MM.1S (cell line): ENCODE data around the gene SIRPB2.

Experiments
- DNase-seq: peaks from one replicate; pipeline ENCODE4 v3.0.0-alpha.2; 2015
- H2AFZ ChIP-seq: fragments of 300-600 bp; sonication (generic); 2 replicates; pipeline ENCODE4 v1.6.0; 2016; ENCODE audit warnings: antibody characterized with exemption, low read length
- H3F3A ChIP-seq: fragments of 300-600 bp; sonication (generic); 2 replicates; pipeline ENCODE4 v1.6.1; 2016; ENCODE audit warnings: mild to moderate bottlenecking, antibody characterized with exemption, low read length, moderate library complexity, mixed read lengths; ENCODE audit not compliant: insufficient read depth
- H3K27ac ChIP-seq: fragments of 300-600 bp; sonication (generic); 2 replicates; pipeline ENCODE4 v1.5.1; 2016; ENCODE audit warnings: mild to moderate bottlenecking, low read length
- H3K27me3 ChIP-seq: fragments of 300-600 bp; sonication (generic); replicated peaks from 2 replicates; pipeline ENCODE4 v1.6.0; 2016; ENCODE audit warnings: low read length; ENCODE audit not compliant: insufficient read depth
- H3K36me3 ChIP-seq: fragments of 300-600 bp; sonication (generic); replicated peaks from 2 replicates; pipeline ENCODE4 v1.6.1; 2016; ENCODE audit warnings: mild to moderate bottlenecking, low read length, mixed read lengths; ENCODE audit not compliant: insufficient read depth
- H3K4me1 ChIP-seq: fragments of 300-600 bp; sonication (generic); 2 replicates; pipeline ENCODE4 v1.6.1; 2016; ENCODE audit warnings: low read length, mixed read lengths
- H3K4me2 ChIP-seq: fragments of 300-600 bp; sonication (generic); 2 replicates; pipeline ENCODE4 v1.6.0; 2016; ENCODE audit warnings: low read depth, low read length
- H3K4me3 ChIP-seq: fragments of 300-600 bp; sonication (generic); 2 replicates; pipeline ENCODE4 v1.5.1; 2016; ENCODE audit warnings: low read length, mixed read lengths
- H3K79me2 ChIP-seq: fragments of 300-600 bp; sonication (generic); 2 replicates; pipeline ENCODE4 v1.6.1; 2016; ENCODE audit warnings: mixed run types, low read length, mixed read lengths
- H3K9ac ChIP-seq: fragments of 300-600 bp; sonication (generic); 2 replicates; pipeline ENCODE4 v1.6.1; 2016; ENCODE audit warnings: low read length, mixed read lengths
- H3K9me2 ChIP-seq: fragments of 300-600 bp; sonication (generic); replicated peaks from 2 replicates; pipeline ENCODE4 v1.6.1; 2016; ENCODE audit warnings: mild to moderate bottlenecking, low read length, mixed read lengths; ENCODE audit not compliant: insufficient read depth
- H3K9me3 ChIP-seq: fragments of 300-600 bp; sonication (generic); replicated peaks from 2 replicates; pipeline ENCODE4 v1.6.1; 2016; ENCODE audit warnings: mild to moderate bottlenecking, low read length, mixed read lengths; ENCODE audit not compliant: insufficient read depth
- H4K20me1 ChIP-seq: fragments of 300-600 bp; sonication (generic); 2 replicates; pipeline ENCODE4 v1.6.1; 2016; ENCODE audit warnings: mild to moderate bottlenecking, low read length, moderate library complexity, mixed read lengths; ENCODE audit not compliant: insufficient read depth
- EZH2 ChIP-seq: fragments of 300-600 bp; sonication (generic); optimal IDR thresholded peaks from 2 replicates; pipeline ENCODE3; 2017; ENCODE audit warnings: low read depth, mild to moderate bottlenecking, antibody characterized with exemption, low read length, mixed read lengths
- EZH2phosphoT487 ChIP-seq: fragments of 300-600 bp; sonication (generic); IDR thresholded peaks from 2 replicates; pipeline ENCODE4 v1.6.1; 2018; ENCODE audit warnings: antibody characterized with exemption, low read length
- TF ChIP-seq, protein P1 (sequence below): fragments of 300-600 bp; sonication (generic); IDR thresholded peaks from 2 replicates; pipeline ENCODE4 v1.5.1; 2016; ENCODE audit warnings: antibody characterized with exemption, low read length, mixed read lengths

Gene SIRPB2

DNA sequence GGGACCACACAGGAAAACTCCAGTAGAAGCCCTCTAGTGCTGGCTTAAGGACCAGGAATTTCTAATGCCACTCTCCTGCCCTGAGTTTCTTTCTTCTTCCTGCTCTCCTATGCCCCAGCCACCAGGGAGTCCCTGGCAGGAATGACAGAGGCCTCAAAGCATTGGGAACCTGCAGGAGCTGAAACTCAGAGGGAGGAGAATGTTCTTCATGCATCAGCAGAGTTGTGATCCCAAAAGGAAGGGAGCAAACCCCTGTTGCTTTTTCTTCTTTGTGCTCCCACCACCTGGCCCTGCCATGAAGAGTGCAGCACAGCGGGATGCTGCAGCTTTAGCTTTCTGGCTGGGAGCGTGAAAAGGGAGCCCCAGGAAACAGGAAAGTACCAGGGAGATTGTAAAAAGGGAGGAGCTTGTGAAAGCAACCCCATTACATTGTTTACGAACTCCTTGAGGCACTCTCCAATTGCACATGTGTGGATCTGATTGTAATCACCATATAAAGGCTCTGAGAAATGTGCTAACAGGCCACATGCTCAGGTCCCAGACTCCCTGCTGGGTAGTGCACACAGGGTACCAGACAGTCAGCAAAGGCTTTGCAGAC, 63.7 kb downstream of the SIRPB2 start:
- H3K9me3 ChIP-seq = no peaks in the 10 kb centered on the region
- no peak for DNase-seq
- TF ChIP-seq, protein P1, sequence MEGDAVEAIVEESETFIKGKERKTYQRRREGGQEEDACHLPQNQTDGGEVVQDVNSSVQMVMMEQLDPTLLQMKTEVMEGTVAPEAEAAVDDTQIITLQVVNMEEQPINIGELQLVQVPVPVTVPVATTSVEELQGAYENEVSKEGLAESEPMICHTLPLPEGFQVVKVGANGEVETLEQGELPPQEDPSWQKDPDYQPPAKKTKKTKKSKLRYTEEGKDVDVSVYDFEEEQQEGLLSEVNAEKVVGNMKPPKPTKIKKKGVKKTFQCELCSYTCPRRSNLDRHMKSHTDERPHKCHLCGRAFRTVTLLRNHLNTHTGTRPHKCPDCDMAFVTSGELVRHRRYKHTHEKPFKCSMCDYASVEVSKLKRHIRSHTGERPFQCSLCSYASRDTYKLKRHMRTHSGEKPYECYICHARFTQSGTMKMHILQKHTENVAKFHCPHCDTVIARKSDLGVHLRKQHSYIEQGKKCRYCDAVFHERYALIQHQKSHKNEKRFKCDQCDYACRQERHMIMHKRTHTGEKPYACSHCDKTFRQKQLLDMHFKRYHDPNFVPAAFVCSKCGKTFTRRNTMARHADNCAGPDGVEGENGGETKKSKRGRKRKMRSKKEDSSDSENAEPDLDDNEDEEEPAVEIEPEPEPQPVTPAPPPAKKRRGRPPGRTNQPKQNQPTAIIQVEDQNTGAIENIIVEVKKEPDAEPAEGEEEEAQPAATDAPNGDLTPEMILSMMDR = no peak
- TF ChIP-seq EZH2 (no peak), EZH2phosphoT487 (no peak)
- no peaks in the 10 kb centered on the region for H3K36me3 ChIP-seq
- H3K9ac ChIP-seq = no peak overlapping the region
- peaks cover 18% of the 10 kb centered on the region; the same call in 1 of the 2 replicates for H3K27me3 ChIP-seq
- H3K4me1 ChIP-seq = no peaks in the 10 kb centered on the region
- H3F3A ChIP-seq = no peaks in the 10 kb centered on the region
- no peaks in the 10 kb centered on the region for H4K20me1 ChIP-seq
- H3K4me3 ChIP-seq = no peak overlapping the region
- no peak overlapping the region for H3K27ac ChIP-seq
- H2AFZ ChIP-seq = no peak overlapping the region
- H3K9me2 ChIP-seq = no peaks in the 10 kb centered on the region
- H3K4me2 ChIP-seq = no peak overlapping the region
- no peaks in the 10 kb centered on the region for H3K79me2 ChIP-seq

DNA sequence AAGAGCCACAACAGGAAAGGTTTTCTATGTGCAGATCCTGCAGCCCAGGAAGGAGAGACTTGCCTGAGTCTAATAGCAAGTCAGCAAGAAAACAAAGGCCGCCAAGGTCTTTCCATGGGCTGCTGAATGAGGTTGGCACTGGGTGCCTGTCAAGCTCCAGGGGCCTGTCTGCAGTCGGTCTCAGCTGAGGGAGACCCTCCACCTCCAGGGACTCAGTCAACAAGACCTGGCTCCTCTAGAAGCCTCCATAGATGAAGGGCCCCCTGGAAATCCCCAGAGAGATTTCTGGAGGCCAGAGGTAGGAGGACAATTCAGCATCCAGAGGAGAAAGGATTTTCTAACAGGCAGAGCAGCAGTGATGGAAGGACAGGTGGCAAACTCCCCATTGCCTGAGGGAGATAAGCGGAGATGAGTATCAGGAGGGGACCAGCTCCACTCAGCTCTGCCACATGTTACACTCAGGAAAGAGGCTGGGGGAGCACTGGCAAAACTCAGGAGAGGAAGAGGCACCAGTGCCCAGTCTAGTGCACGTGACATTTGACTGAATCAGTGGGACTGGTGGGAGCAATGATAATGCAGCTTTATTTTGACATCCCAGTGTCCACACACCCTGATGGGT, 64.9 kb downstream of the SIRPB2 start:
- DNase-seq = no peak
- no peaks in the 10 kb centered on the region for H3K36me3 ChIP-seq

More for the DNA sequence above, 64.9 kb downstream of the SIRPB2 start:
- no peak overlapping the region for H2AFZ ChIP-seq
- H3K9me3 ChIP-seq = no peaks in the 10 kb centered on the region
- no peaks in the 10 kb centered on the region for H3K79me2 ChIP-seq
- no peak for TF ChIP-seq EZH2
- TF ChIP-seq, protein P1 = no peak
- TF ChIP-seq EZH2phosphoT487 = no peak
- H3K9me2 ChIP-seq = no peaks in the 10 kb centered on the region
- no peak overlapping the region for H3K4me3 ChIP-seq
- no peak overlapping the region for H3K27ac ChIP-seq
- no peaks in the 10 kb centered on the region for H3K4me1 ChIP-seq
- H3K27me3 ChIP-seq = peaks cover 7% of the 10 kb centered on the region; the same call in 1 of the 2 replicates
- H4K20me1 ChIP-seq = no peaks in the 10 kb centered on the region
- no peak overlapping the region for H3K9ac ChIP-seq
- no peak overlapping the region for H3K4me2 ChIP-seq
- no peaks in the 10 kb centered on the region for H3F3A ChIP-seq
